RWPE2 (cell line): ENCODE measurements around the gene SLC12A8.

ENCODE experiments used
- ATAC-seq: fragments of 200-7000 bp; cut with Tn5 transposase; 3 replicates; pipeline ENCODE4 v1.9.1; 2021; ENCODE audit warnings: low read depth
- DNase-seq: peaks from one replicate; pipeline ENCODE4 v3.0.0-alpha.2; 2020; ENCODE audit warnings: low spot score
- H3K27ac ChIP-seq: fragments of 450-650 bp; 2 replicates; pipeline ENCODE4 v1.5.1; 2017; ENCODE audit warnings: mild to moderate bottlenecking; ENCODE audit not compliant: poor library complexity, severe bottlenecking
- H3K27me3 ChIP-seq: fragments of 250-450 bp; sonication (Bioruptor Pico); 2 replicates; pipeline ENCODE4 v1.5.1; 2021; ENCODE audit warnings: mild to moderate bottlenecking, moderate library complexity; ENCODE audit not compliant: insufficient read depth, poor library complexity, severe bottlenecking
- H3K36me3 ChIP-seq: fragments of 250-450 bp; sonication (Bioruptor Pico); 2 replicates; pipeline ENCODE4 v1.5.1; 2020; ENCODE audit warnings: low read depth, mild to moderate bottlenecking, moderate library complexity
- H3K4me1 ChIP-seq: fragments of 250-450 bp; sonication (Bioruptor Pico); 2 replicates; pipeline ENCODE4 v1.5.1; 2021; ENCODE audit warnings: mild to moderate bottlenecking, moderate library complexity; ENCODE audit not compliant: insufficient read depth, poor library complexity, severe bottlenecking
- H3K4me3 ChIP-seq: fragments of 250-450 bp; sonication (Bioruptor Pico); 2 replicates; pipeline ENCODE4 v1.5.1; 2021; ENCODE audit warnings: mild to moderate bottlenecking, moderate library complexity; ENCODE audit not compliant: severe bottlenecking
- H3K9me3 ChIP-seq: fragments of 250-450 bp; sonication (Bioruptor Pico); 2 replicates; pipeline ENCODE4 v1.5.1; 2021; ENCODE audit warnings: mild to moderate bottlenecking, moderate library complexity; ENCODE audit not compliant: severe bottlenecking
- CTCF ChIP-seq: fragments of 450-650 bp; IDR thresholded peaks from one replicate; pipeline ENCODE4 v1.5.1; 2017; ENCODE audit warnings: mild to moderate bottlenecking, moderate library complexity; ENCODE audit not compliant: poor library complexity, severe bottlenecking

Gene SLC12A8

GRCh38 chr3:125033135-125033534 is 179.4 kb downstream of the SLC12A8 start:
- no peaks in the 10 kb centered on the region for H3K4me1 ChIP-seq
- H3K36me3 ChIP-seq = peaks cover 25% of the 10 kb centered on the region
- ATAC-seq (no peak), DNase-seq (no peak)
- H3K4me3 ChIP-seq = no peak overlapping the region
- no peak for TF ChIP-seq CTCF
- no peak overlapping the region for H3K27ac ChIP-seq
- no peaks in the 10 kb centered on the region for H3K27me3 ChIP-seq
- H3K9me3 ChIP-seq = peaks cover 2% of the 10 kb centered on the region

- Histone ChIP-seq H3K4me3 (no peak overlapping the region), H3K27ac (no peak overlapping the region), H3K9me3 (peaks cover 2% of the 10 kb centered on the region), H3K36me3 (peaks cover 27% of the 10 kb centered on the region), H3K4me1 (no peaks in the 10 kb centered on the region), H3K27me3 (no peaks in the 10 kb centered on the region)
- DNase-seq (no peak), ATAC-seq (no peak)
- TF ChIP-seq CTCF = no peak
These were observed 179.9 kb downstream of the SLC12A8 start for GRCh38 chr3:125032683-125033082.
